ENCODE measurements around the gene ADSS2.
"Not testable (repeated sequence)": the region's sequence is repeated elsewhere in the genome, so short reads cannot be mapped to it uniquely, and the experiment has no call there.

The ADSS2 gene

GRCh38 chr1:244395965-244396364 is 55.7 kb downstream of the ADSS2 start:
- peak; percentile 34 for DNase-seq (ENCODE audit: low spot score)

- DNase-seq (ENCODE audit: low spot score) = no peak
Observed at GRCh38 chr1:244394826-244395765, 56.6 kb downstream of the ADSS2 start.

DNA sequence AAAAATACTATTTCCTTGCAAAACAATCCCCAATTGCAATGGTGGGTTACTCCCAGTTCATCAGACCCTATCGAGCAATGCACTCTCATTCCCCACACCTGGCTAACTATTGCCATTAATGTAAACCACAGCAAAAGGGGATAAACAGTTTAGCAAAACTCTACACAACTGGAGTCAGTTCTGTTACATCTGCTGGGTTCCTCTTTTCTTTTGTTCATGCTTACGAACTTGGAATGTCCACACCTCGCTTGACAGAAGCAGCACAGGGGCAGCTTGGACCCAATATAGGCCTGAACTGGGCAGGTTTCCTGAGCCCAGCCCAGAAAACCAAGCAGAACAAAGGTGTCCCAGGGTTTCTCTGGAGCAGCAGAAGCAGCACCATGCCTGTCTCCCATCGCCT is 57.4 kb downstream of the ADSS2 start:
- DNase-seq (ENCODE audit: low spot score) = no peak

DNA sequence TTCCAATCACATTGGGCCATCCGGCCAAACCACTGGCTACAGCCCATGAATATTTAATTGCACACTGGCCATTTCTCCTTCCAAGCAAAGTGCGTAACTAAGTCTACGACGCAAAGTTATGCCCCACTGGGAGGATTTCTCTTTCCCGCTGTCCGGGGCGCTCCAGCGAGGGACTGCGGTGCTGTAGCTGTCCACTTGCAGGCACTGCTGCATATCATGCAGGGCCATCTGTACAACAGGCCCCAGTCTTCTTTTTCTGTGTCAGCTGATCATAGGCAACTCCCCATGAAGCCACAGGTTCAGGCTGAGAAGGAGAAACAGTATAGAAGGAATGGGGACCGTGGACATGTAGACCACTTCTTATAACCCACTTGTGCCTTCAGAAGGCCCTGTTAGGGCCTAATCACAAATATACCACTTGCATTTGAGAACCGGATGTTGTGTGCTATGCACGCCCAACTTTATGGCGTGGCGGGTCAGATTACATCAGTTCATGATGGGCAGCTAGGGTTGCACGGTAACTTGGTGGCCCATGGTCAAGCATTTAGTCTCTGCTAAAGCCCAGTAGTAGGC is 58.0 kb downstream of the ADSS2 start:
- DNase-seq (ENCODE audit: low spot score) = no peak

GRCh38 chr1:244391761-244392160 is 59.9 kb downstream of the ADSS2 start:
- peak; percentile 98 for DNase-seq (ENCODE audit: low spot score)

DNA sequence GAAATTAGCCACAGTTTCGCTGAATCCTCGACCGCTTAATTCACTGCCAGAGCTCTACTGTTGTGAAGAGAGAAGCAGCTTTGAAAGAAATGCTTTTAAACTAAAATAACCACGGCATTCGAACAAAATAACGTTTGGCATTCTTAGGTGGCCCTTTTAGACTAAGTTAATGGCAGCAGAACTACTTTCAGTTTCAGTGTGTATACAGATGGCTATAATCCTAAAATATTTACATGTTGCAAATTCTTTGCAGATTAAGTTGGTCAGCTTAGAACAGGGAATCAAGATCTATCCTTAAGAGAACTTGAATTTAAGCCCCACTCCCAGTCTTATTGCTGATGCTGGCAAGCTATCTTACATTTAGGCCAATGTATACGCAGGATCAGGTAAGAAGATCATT is 62.7 kb downstream of the ADSS2 start:
- DNase-seq (ENCODE audit: low spot score) = no peak

DNA sequence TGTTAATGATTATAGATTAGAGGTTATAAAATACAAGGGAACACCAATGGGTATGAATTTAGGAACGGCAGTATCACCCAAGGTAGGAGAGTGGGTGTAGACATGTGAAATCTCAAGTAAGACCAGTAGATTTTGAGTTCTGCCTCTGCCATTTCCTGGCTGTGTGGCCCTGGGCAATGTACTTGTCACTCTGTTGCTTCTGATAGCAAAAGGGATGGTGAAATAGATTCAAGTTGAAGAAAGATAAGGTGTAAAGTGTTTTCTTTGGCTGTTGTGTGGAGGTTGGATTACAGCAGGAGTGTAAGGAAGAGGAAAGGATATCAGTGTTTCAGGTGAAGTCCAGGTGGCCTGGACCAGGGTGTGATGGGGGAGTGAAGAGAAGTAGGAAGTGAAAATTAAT is 64.3 kb downstream of the ADSS2 start:
- DNase-seq (ENCODE audit: low spot score) = no peak

DNA sequence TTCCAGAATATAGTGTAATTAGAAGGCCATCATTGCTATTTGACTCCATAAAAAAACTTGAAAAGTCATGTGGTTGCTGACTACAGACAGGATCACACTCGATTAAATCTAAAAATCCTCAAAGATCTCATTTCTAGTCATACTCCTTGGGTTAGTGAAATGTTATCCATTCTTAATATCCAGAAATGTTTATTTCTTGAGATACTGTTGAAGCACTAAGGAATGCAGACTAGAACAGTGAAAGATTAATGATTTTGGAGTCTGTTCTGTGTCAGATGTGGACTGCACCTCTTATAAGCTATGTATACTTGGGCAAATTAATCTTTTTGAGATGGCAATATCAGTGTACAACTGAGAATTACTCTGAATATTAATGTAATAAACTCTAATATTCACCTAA is 65.1 kb downstream of the ADSS2 start:
- no peak for DNase-seq (ENCODE audit: low spot score)

DNA sequence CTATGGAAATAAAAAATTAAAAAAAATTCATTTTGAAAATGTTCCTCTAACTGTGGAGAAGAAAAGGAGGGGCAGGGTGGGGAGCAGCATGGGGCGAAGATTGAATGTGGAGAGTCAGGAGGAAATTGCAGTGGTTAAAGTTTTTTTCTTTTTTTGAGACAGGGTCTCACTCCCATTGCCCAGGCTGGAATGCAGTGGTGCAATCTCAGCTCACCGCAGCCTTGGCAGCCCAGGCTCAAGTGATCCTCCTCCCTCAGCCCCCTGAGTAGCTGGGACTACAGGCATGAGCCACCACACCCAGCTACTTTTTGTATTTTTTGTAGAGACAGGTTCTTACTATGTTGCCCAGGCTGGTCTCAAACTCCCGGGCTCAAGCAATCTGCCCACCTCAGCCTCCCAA is 67.6 kb downstream of the ADSS2 start:
- no peak for DNase-seq (ENCODE audit: low spot score)

- DNase-seq (ENCODE audit: low spot score) = no peak
Observed at GRCh38 chr1:244383278-244383884, 68.3 kb downstream of the ADSS2 start.

DNA sequence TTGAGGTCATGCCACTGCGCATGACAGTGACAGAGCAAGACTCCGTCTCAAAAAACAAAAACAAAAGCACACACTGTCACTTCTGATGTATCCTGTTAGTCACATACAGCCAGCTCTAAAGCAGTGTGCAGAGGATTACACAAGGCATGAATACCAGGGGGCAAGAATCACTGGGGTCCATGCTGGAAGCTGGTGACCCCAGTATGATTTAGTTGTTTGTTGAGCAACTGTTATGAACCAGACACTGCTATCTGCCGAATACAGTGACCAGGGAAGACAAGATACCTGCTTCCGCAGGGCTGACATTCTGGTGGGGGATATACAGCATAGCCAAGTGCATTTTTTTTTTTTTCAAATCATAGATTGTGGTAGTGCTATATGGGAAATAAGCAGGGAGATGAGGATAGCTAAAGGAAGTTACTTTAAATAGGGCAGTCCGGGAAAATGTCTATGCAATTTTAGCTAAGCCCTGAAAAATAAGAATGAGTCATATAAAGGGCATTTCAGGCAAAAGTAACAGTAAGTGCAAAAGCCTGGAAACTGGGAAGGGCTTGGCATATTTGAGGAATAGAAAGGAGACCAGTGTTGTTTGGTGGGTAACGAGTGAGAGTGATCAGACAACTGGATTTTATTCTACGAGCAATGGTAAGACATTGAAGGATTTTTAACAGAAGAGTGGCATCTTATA is 69.7 kb downstream of the ADSS2 start:
- peak; percentile 32 for DNase-seq (ENCODE audit: low spot score)

GRCh38 chr1:244376126-244376525 is 75.6 kb downstream of the ADSS2 start:
- no peak for DNase-seq (ENCODE audit: low spot score)

GRCh38 chr1:244375051-244375450 is 76.7 kb downstream of the ADSS2 start:
- no peak for DNase-seq (ENCODE audit: low spot score)

- DNase-seq (ENCODE audit: low spot score) = not testable (repeated sequence)
Observed at GRCh38 chr1:244374484-244374883, 77.2 kb downstream of the ADSS2 start.

DNA sequence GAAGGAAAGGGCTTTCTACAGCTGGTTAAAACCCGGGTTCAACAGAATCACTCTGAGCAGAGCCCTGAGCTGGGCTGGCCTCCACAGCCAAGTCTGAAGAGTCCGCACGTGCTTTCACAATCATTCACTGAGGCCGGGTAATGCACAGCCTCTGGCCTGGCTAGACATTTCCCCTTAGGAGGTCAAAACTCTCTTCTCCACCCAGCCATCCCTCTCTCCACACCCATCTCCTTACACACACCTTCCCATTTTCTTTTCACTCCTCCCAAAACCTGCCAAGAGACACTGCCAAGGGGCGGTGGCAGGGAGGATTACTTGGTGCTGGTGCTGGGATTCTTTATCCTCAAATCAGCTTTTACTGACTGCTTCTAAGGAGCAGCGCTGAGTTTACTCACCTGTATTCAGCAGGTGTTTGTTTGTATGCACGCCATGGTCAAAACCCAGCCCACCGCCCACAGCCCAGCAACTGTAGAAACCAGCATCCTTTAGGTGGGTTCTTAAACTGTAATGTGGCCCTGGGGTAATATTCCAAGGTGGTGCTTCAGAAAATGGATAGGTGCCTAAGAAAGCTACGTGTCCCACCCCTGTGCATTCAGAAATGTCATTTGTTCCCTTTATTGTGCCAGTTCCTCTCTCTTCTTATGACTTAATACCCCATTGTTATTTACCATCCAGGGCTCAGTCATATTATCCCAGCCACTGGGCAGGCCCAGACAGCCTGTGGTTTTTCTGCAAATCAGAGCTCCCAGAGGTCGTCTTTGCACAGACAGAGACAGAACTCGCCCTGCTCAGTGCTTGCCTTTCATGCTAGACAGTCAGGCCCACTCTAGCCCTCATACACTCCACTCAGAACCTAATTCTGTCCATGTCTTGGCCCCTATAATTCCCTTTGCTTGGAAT is 80.2 kb downstream of the ADSS2 start:
- DNase-seq (ENCODE audit: low spot score) = no peak

DNA sequence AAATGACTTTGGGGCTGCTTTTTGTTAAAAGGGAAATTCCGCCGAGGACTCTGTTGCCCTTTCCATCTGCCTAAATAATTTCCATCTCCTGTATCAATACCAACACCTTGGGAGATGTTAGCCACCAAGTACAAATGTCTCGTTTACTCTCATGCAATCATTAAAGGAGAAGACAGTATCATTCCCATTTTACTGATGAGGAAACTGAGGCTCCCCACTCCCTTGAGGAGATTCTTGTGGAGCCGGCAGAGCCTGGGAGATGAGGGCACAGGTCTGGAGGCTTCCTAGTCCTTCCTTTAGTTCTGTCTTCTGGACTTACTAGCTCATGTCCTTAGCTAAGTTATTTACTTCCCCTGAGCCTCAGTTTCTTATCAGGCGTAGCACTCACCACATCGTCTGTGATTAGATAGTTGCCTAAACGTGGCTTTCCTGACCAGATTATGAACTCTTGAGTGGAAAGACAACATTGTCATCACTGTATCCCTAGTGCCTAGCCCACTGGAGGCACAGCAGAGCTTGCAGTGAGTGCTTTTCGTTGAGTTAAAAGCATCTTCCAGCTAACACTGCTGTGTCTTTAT is 81.6 kb downstream of the ADSS2 start:
- DNase-seq (ENCODE audit: low spot score) = no peak

- DNase-seq (ENCODE audit: low spot score) = no peak
Observed at GRCh38 chr1:244369256-244370057, 82.3 kb downstream of the ADSS2 start.

DNA sequence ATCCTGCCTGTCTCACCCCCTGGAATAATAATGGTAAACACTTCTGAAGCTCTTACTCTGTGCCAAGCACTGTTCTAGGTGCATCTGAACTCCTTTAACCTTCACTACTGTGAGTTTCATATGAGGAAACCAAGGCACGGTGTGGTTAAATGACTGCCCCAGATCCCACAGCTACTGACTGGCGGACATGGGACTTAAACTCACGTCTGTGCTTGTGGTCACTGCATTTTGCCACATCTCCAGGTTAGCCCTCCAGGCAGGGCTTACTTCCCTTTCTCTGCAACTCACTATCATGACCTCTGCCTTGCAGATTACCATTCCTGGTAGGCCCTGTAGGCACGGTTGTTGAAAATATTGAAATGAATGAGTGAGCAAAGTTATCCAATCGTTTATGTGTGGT is 83.4 kb downstream of the ADSS2 start:
- no peak for DNase-seq (ENCODE audit: low spot score)

- no peak for DNase-seq (ENCODE audit: low spot score)
Observed at GRCh38 chr1:244367399-244368114, 84.2 kb downstream of the ADSS2 start.

- DNase-seq (ENCODE audit: low spot score) = no peak
Observed at GRCh38 chr1:244365809-244366208, 85.9 kb downstream of the ADSS2 start.

All from kidney tubule cell (primary cell).